ENCODE data around the gene CYBC1.
A peak's percentile ranks its signal among the peaks of the same experiment; 100 is the strongest.

CYBC1 gene

GRCh38 chr17:82450357-82451106 lies at the start of gene CYBC1:
TSS of gene CYBC1 (minus strand) at chr17:82450752. CDS start at chr17:82449254, 1,498 bp downstream.
- DNase-seq = peak; percentile 60

GRCh38 chr17:82497483-82498405 lies 47.2 kb upstream of the CYBC1 start:
- DNase-seq = no peak

- no peak for DNase-seq
These were observed 46.2 kb upstream of the CYBC1 start for GRCh38 chr17:82496529-82497434.

- no peak for DNase-seq
These were observed 45.4 kb upstream of the CYBC1 start for GRCh38 chr17:82495844-82496528.

GRCh38 chr17:82494236-82495055 lies 43.9 kb upstream of the CYBC1 start:
- peak; percentile 85 for DNase-seq

GRCh38 chr17:82493226-82493781 lies 42.8 kb upstream of the CYBC1 start:
- DNase-seq = no peak

GRCh38 chr17:82492643-82493225 lies 42.2 kb upstream of the CYBC1 start:
- no peak for DNase-seq

GRCh38 chr17:82491533-82491932 lies 41.0 kb upstream of the CYBC1 start:
- no peak for DNase-seq

GRCh38 chr17:82491196-82491530 lies 40.6 kb upstream of the CYBC1 start:
- no peak for DNase-seq

- DNase-seq = no peak
These were observed 40.1 kb upstream of the CYBC1 start for GRCh38 chr17:82490512-82491195.

GRCh38 chr17:82489851-82490511 lies 39.4 kb upstream of the CYBC1 start:
- no peak for DNase-seq

GRCh38 chr17:82489117-82489516 lies 38.6 kb upstream of the CYBC1 start:
- DNase-seq = no peak

- DNase-seq = no peak
These were observed 37.4 kb upstream of the CYBC1 start for GRCh38 chr17:82487910-82488309.

- no peak for DNase-seq
These were observed 35.9 kb upstream of the CYBC1 start for GRCh38 chr17:82486231-82487094.

- no peak for DNase-seq
These were observed 33.3 kb upstream of the CYBC1 start for GRCh38 chr17:82483836-82484235.

GRCh38 chr17:82483204-82483660 lies 32.7 kb upstream of the CYBC1 start:
- DNase-seq = no peak

GRCh38 chr17:82480318-82480717 lies 29.8 kb upstream of the CYBC1 start:
- DNase-seq = no peak

GRCh38 chr17:82479602-82480001 lies 29.1 kb upstream of the CYBC1 start:
- DNase-seq = no peak

Data from SIG-M5 (cell line).